ENCODE measurements around the gene THSD7B.

Gene THSD7B

GRCh38 chr2:137237055-137237454 is 471.7 kb downstream of the THSD7B start:
- Histone ChIP-seq H3K4me1 (ENCODE audit: insufficient read depth, low read length, severe bottlenecking) (no peaks in the 10 kb centered on the region), H3F3A (ENCODE audit: insufficient read depth, low read length) (no peaks in the 10 kb centered on the region)

GRCh38 chr2:137238065-137238464 is 472.7 kb downstream of the THSD7B start:
- no peaks in the 10 kb centered on the region for H3K9me2 ChIP-seq (ENCODE audit: low read depth, low read length)
- no peak overlapping the region for H3K27ac ChIP-seq (ENCODE audit: low read depth, low read length, poor library complexity, severe bottlenecking)
- no peak overlapping the region for H3K9ac ChIP-seq (ENCODE audit: low read length)
- TF ChIP-seq EZH2 (IDR thresholded peaks at IDR 0.05; ENCODE audit: borderline replicate concordance, low read length) (no peak), CTCF (IDR thresholded peaks at IDR 0.05; ENCODE audit: low read length) (no peak)
- no peak overlapping the region for H3K4me2 ChIP-seq (ENCODE audit: low read length)
- no peaks in the 10 kb centered on the region for H3K27me3 ChIP-seq (ENCODE audit: insufficient read depth, low read length)
- no peaks in the 10 kb centered on the region for H3K79me2 ChIP-seq (ENCODE audit: insufficient read depth, low read length)
- no peaks in the 10 kb centered on the region for H3K9me3 ChIP-seq (ENCODE audit: low read length)
- no peaks in the 10 kb centered on the region for H3K36me3 ChIP-seq (ENCODE audit: insufficient read depth, low read length)
- H3K4me3 ChIP-seq (ENCODE audit: low read depth, low read length, poor library complexity, severe bottlenecking): no peak overlapping the region
- no peaks in the 10 kb centered on the region for H4K20me1 ChIP-seq (ENCODE audit: insufficient read depth, low read length)
- no peak overlapping the region for H2AFZ ChIP-seq (ENCODE audit: low read length)
- H3K4me1 ChIP-seq (ENCODE audit: insufficient read depth, low read length, severe bottlenecking): no peaks in the 10 kb centered on the region
- no peaks in the 10 kb centered on the region for H3F3A ChIP-seq (ENCODE audit: insufficient read depth, low read length)

More at GRCh38 chr2:137237055-137237454, 471.7 kb downstream of the THSD7B start:
- H3K79me2 ChIP-seq (ENCODE audit: insufficient read depth, low read length): no peaks in the 10 kb centered on the region
- no peaks in the 10 kb centered on the region for H3K9me2 ChIP-seq (ENCODE audit: low read depth, low read length)
- H2AFZ ChIP-seq (ENCODE audit: low read length): no peak overlapping the region
- no peak for TF ChIP-seq CTCF (IDR thresholded peaks at IDR 0.05; ENCODE audit: low read length)
- TF ChIP-seq EZH2 (IDR thresholded peaks at IDR 0.05; ENCODE audit: borderline replicate concordance, low read length): no peak
- no peaks in the 10 kb centered on the region for H4K20me1 ChIP-seq (ENCODE audit: insufficient read depth, low read length)
- H3K9ac ChIP-seq (ENCODE audit: low read length): no peak overlapping the region
- no peaks in the 10 kb centered on the region for H3K27me3 ChIP-seq (ENCODE audit: insufficient read depth, low read length)
- no peak overlapping the region for H3K4me2 ChIP-seq (ENCODE audit: low read length)
- no peak overlapping the region for H3K27ac ChIP-seq (ENCODE audit: low read depth, low read length, poor library complexity, severe bottlenecking)
- no peaks in the 10 kb centered on the region for H3K36me3 ChIP-seq (ENCODE audit: insufficient read depth, low read length)
- H3K9me3 ChIP-seq (ENCODE audit: low read length): no peaks in the 10 kb centered on the region
- H3K4me3 ChIP-seq (ENCODE audit: low read depth, low read length, poor library complexity, severe bottlenecking): no peak overlapping the region

- no peak overlapping the region for H3K27ac ChIP-seq (ENCODE audit: low read depth, low read length, poor library complexity, severe bottlenecking)
- H3F3A ChIP-seq (ENCODE audit: insufficient read depth, low read length): no peaks in the 10 kb centered on the region
- H3K36me3 ChIP-seq (ENCODE audit: insufficient read depth, low read length): no peaks in the 10 kb centered on the region
- no peaks in the 10 kb centered on the region for H3K4me1 ChIP-seq (ENCODE audit: insufficient read depth, low read length, severe bottlenecking)
- H2AFZ ChIP-seq (ENCODE audit: low read length): no peak overlapping the region
- no peak overlapping the region for H3K4me3 ChIP-seq (ENCODE audit: low read depth, low read length, poor library complexity, severe bottlenecking)
- H3K9ac ChIP-seq (ENCODE audit: low read length): no peak overlapping the region
- H3K4me2 ChIP-seq (ENCODE audit: low read length): no peak overlapping the region
- no peak for TF ChIP-seq CTCF (IDR thresholded peaks at IDR 0.05; ENCODE audit: low read length)
- TF ChIP-seq EZH2 (IDR thresholded peaks at IDR 0.05; ENCODE audit: borderline replicate concordance, low read length): no peak
- no peaks in the 10 kb centered on the region for H3K27me3 ChIP-seq (ENCODE audit: insufficient read depth, low read length)
- no peaks in the 10 kb centered on the region for H3K79me2 ChIP-seq (ENCODE audit: insufficient read depth, low read length)
- H3K9me2 ChIP-seq (ENCODE audit: low read depth, low read length): no peaks in the 10 kb centered on the region
- no peaks in the 10 kb centered on the region for H3K9me3 ChIP-seq (ENCODE audit: low read length)
- no peaks in the 10 kb centered on the region for H4K20me1 ChIP-seq (ENCODE audit: insufficient read depth, low read length)
These were observed 484.3 kb downstream of the THSD7B start for GRCh38 chr2:137249463-137250130.
